Activated CD4-positive, alpha-beta T cell treated with anti-CD3 and anti-CD28 coated beads, Interleukin-2, amount 50 U/mL, for 24 hours (primary cell): ENCODE data around the gene SIDT2.
"Not testable (repeated sequence)": the region's sequence is repeated elsewhere in the genome, so short reads cannot be mapped to it uniquely, and the experiment has no call there.

ENCODE experiments used
- DNase-seq, 2 donors: peaks; one replicate each; pipeline ENCODE4 v3.0.0-alpha.2; 2020; ENCODE audit warnings: low read depth in 1 of 2, low spot score in 1 of 2

The SIDT2 gene

DNA sequence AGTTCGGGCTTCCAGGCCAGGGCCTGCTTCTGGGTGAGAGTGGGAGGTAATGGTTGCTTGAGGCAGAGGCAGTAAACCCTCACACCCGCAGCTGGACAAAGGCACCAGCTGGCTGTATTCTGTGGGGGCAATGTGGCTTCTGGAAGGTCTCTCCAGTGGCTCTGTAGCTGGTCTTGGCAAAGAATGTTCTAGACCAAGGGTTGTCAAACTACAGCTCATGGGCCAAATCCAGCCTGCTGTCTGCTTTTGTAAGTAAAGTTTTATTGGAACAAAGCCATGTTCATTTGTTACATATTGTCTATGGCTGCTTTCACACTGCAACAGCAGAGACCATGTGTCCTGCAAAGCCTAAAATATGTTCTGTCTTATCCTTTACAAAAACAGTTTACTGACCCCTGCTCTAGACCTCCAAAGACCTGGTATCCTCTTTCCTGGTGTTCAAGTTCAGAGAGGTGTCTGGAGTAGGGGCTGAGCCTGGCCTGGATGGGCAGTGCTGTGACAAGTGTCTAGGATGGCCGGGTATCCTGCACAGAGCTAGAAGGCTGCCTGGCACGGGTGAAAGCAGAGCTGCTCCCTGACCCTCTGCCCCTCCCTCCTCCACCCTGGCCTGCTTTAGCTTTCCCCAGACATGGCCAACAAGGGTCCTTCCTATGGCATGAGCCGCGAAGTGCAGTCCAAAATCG lies 24.0 kb downstream of the SIDT2 start:
- no peak for DNase-seq

DNA sequence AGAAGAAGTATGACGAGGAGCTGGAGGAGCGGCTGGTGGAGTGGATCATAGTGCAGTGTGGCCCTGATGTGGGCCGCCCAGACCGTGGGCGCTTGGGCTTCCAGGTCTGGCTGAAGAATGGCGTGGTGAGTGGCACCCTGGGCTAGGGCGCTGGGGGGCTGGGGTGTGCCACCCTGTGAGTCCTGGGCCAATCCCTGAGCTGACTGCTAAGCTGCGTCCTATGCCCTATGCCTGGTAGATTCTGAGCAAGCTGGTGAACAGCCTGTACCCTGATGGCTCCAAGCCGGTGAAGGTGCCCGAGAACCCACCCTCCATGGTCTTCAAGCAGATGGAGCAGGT lies 24.5 kb downstream of the SIDT2 start:
- DNase-seq = no peak

DNA sequence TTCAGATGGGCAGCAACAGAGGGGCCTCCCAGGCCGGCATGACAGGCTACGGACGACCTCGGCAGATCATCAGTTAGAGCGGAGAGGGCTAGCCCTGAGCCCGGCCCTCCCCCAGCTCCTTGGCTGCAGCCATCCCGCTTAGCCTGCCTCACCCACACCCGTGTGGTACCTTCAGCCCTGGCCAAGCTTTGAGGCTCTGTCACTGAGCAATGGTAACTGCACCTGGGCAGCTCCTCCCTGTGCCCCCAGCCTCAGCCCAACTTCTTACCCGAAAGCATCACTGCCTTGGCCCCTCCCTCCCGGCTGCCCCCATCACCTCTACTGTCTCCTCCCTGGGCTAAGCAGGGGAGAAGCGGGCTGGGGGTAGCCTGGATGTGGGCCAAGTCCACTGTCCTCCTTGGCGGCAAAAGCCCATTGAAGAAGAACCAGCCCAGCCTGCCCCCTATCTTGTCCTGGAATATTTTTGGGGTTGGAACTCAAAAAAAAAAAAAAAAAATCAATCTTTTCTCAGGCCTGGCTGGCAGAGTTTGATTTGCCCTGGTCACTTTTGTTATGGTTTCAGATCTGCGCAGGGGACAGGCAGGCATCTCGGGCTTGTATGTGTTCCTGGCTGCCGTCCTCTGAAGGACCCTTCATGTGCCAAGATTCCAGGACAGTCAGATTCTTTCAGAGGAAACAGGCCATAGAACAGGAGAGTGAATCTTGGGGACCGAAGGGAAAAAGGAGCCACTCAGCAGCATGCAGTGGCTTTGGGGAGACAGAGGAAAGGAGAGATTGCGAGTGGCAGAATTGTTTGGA lies 25.9 kb downstream of the SIDT2 start:
- DNase-seq = no peak

DNA sequence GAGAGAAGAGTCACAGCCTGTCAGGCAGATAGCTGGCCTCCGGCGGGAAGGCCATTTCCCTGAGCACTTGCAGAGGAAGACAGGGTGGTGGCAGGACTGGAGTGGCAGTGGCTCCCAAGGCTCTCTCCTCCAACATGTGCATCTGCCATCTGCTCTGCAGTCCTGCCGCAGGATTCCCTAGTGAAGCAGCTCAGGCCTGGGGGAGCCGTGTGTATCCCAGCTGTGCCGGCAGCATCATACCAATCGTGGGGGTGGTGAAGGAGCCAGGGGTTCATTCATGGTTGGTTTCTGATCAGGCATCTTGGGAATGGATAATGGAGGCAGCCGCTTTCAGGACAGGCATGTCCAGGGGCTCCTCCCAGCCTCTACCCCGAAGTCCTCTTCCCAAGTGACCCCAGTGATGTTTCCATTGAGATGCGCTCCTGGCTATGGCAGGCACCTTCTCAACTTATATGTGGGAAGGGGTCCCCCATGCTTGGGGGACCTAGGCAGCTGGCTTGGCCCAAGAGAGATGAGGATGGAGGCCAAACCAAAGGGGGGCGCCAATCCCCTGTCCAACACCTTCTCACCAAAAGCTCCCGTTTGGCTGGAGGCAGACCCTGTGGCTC lies 26.8 kb downstream of the SIDT2 start:
- no peak for DNase-seq

DNA sequence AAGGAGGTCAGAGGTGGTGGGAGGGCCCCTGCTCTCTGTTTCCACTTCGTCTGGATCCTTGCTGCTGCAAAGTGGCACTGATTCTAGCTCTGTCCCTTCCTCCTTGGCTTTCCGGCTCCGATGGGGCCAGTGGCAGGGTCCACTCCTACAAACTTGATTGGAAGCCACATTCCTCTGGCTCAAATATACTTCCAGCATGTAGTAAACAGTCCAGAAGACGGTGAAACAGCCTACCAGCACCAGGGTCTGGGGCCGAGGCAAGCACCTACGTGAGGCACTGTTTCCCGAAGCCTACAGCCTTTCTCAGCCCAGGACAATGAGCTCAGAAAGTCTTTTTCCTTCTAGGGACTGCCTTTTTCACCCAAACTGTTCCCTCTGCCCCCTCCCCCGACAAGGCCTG lies 27.6 kb downstream of the SIDT2 start:
- DNase-seq = not testable (repeated sequence)

DNA sequence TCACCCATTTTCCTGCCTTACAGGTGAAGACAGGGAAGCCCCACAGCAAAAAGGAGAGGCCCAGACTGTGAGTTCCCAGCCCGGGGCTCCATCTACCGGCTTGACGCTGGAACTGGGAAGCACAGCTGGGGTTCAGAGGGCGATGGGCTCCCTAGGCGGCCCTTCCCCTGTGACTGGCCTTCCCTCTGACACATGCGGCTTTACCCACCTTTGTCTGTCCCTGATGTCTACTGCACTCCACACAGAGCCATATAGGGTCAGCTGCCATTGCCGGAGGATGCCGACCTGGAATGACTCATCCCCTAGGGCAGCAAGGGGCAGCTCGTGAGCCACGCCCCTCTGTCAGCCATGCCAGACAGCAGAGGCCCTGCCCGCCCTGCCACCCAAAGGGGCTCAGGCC lies 28.3 kb downstream of the SIDT2 start:
- not testable (repeated sequence) for DNase-seq

DNA sequence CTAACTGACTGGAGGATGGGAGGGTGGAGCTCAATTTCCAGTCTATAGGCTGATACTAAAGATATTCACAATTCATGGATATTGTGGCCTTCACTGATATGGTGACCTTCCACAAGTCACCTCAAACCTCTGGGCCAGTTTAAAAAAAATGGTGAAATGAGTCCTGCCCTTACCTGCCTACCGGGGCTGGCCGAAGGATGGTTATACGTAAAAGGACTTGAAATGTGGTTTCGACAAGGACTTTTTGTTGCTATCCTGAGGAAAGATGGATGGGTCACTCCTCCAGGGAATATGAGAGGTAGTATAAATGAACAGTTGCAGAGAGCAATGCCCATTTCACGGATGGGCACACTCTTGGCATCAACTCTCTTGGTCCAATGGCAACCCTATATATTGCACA lies 28.9 kb downstream of the SIDT2 start:
- not testable (repeated sequence) for DNase-seq

DNA sequence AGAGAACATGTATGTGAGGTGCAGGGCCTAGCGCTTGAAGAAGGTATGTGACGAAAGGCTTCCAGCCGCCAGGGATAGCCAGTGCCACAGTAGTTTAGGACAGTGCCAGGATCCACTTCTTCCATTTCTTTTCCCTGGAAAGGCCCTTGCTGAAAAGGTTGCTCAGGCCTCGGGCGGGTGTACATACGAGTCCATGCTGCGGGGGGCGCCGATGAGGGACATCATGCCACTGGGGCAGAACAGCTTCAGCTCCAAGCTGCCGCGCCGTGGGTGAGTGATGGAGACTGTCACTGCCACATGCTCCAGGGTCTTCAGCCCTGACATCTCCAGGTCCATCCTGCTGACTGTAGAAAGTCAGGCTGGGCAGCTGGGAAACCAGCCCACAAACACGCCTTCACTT lies 30.2 kb downstream of the SIDT2 start:
- not testable (repeated sequence) for DNase-seq

DNA sequence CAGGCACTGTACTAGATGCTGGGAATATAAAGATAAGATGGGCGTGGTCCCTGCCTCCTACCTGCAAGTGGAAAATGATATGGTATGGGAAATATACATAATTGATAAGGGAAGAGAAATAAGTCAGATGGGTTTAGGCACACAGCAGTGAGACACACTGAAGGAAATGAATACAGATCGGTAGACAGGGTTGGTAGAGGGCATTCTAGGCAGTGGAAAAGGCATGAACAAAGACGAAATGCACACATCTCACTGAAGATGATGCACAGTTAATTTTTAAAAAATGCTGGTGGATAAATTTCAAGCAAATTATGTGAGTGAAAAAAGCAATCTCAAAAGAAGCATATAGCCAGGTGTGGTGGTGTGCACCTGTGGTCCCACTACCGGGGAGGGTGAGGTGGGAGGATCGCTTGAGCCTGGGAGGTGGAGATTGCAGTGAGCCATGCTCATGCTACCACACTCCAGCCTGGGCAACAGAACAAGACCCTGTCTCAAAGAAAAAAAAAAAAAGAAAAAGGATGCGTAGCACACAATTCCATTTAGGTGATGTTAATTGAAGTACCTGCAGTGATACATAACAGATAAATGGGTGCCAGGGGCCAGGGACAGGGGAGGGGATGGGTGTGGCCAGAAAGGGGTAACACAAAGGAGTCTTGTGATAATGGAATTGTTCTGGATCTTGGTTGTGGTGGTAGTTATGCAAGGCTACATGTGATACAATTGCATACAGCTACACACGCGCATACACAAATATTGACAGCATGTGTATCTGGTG lies 31.0 kb downstream of the SIDT2 start:
- DNase-seq = not testable (repeated sequence)

DNA sequence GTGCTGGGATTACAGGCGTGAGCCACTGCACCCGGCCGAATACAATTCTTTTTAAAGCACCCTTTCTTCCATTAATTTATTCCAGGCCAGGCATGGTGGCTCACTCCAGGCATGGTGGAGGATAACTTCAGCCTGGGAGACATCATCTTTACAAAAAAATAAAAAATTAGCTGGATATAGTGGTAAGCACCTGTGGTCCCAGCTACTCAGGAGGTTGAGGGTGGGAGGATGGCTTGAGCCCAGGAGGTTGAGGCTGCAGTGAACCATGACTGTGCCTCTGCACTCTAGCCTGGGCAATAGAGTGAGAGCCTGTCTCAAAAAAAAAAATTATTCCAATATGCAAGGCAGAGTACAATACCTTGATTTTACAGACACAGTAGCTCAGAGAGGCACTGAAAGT lies 32.1 kb downstream of the SIDT2 start:
- no peak for DNase-seq

DNA sequence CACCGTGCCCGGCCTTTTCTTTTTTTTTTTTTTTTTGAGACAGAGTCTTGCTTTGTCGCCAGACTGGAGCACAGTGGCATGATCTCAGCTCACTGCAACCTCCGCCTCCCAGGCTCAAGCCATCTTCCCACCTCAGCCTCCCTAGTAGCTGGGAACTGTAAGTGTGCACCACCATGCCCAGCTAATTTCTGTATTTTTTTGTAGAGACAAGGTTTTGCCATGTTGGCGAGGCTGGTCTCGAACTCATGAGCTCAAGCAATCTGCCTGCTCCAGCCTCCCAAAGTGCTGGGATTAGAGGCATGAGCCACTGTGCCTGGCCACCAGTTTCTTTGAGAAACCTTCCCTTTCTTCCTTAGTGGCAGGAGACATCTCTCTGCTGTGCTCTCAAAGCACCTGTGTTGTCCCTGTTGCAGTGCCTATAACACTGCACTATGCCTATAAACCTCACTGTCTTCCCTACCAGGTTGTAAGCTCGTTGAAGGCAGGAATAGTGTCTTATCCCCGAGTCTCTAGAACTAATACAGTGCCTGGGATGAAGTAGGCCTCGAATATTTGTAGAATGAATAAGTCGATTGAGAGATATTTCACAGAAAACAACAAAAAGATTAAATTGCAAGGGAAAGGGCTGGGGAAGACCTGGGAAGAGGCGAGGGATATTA lies 34.3 kb downstream of the SIDT2 start:
- no peak for DNase-seq

DNA sequence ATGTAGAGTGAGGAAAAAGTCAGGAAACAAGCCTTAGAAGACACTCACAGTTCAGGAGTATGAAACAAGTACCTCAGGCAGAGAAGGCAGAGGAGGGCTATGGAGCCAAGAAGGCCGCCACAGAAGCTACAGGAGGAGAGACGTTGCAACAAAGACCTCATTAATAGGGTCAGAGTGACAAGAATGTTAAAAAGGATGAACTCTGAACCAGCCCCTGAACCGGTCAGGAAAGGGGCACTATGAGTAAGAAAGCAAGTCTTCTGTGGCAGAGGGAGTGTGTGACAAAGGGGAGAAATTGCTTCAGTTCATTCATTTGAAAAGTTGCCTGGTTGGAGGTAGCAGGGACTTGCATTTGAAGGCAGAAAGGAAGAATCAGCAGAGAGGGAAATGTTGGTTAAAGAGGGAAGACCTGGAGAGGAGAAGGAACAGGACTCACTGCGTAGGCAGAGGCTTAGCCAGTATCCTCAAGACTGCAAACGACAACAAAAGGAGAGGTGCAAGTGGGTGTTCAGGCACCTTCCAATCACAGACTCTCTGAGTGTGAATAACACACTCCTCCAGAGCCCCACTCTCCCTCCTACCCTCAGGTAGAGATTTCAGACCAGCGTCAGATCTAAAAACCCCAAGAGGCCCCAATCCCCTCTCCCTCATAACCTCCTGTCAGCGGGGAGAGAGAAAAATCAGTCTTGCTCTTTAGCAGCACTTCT lies 36.0 kb downstream of the SIDT2 start:
- no peak for DNase-seq

DNA sequence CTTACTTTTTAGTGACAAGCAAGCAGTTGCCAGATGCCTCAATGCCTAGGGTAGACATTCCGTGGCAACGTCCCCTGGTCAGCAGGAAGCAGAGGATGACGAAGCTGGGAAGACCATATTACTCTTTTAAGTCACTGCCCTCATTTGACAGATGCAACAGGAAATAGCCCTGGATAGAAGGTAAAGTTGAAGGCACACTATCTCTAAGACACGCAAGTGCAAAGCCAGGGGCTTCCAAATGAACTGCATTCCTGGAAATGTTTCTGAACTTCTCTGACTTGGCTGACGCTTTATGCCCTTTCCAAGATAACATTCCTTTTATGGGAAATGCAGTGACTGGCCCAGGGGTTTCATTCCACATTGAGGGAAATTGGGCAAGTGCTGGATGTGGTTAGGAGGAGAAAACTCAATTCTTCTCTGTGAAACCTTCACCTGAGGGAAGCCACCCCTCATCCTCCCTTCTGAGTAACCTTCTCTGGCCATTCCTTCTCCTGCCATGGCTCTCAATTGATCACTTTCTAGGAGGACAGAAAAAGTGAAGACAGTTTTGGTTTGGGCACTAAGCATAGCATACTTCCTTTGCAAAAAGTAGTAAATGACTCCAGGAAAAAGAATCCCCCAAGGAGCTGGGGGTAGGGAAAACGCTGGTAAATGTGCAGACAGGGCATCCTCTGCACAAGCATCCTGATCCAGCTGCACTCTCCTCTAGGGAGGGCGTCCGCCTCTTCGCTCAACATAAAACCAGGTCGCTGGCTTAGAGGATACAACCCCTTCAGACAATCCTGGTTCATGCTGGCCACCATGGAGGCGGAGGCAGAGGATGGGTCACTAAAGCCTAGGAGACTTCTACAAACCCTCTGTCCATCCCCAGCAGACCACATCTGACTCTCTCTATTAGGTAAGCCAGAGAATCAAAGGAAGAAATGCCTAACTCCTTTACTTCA lies 38.9 kb downstream of the SIDT2 start:
- no peak for DNase-seq

DNA sequence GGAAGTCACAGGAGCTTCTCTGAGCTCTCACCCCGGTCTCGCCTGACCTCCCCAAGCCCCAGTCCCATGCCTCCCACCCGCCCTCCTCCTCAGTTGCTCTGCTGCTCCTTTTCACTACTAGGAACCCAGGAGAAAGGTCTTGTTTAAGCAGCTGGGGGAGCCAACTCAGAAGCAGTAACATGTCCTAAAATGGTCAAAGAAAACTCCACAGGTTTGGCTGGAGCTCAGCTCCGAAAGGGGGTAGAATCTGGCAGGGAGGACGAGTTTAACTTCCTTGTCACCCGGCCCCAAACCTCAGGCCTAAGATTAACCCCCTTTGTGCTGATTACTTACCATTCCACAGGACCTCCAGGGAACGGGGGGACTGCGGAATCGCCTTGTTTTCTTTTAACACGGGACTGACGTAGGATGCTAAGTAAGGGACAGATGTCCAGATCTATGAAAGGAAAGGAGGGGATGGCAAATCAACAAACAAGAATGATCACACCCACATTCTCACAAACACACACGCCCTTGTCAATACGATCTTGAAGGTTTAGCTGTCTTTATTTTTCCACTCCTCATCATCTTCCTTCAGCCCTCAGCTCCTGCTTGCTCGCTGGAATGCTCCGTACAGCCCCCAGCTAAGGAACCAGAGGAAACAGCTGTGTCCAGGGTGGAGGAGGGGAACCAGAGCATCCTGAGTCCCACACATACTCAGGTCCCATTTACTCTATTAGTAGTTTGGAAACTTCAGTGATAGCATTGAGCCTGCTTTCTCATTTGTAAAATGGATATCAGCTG lies 39.8 kb downstream of the SIDT2 start:
- no peak for DNase-seq

DNA sequence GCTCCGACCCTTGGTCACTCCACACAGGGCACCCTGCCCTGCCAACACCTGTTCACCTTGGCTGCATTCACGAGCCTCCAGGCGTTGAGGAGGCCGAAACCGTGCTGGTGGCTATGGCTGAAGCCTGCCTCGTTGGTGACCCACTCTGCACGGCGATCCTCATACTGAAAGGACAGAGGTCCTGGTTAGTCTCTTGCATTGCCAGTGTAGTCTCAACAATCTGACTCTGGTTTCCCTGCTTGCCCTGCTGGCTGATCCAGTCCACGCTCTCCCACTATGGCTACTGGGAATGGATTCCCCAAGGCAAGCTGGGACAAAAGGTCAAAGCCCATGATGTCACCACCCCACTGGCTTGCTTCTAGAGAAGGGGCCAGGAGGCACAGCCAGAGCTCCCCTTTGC lies 40.5 kb downstream of the SIDT2 start:
- DNase-seq = no peak

DNA sequence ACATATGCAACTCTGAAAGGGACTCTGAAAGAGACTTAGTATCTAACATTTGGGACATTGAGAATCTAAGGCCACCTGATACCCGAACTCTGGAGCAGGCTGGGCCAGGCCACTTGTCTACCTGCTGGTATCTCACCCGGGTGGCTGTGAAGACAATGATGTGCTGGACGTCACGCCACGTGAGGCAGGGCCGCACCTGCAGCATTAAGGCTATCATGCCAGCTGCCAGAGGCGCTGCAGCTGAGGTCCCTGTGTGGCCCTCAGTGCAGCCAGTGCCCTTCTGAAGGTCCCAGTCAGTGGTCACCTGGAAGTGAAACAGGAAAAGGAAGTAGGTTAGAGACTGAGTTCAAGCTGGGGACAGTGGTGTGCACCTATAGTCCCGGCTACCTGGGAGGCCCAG lies 40.9 kb downstream of the SIDT2 start:
- no peak for DNase-seq

DNA sequence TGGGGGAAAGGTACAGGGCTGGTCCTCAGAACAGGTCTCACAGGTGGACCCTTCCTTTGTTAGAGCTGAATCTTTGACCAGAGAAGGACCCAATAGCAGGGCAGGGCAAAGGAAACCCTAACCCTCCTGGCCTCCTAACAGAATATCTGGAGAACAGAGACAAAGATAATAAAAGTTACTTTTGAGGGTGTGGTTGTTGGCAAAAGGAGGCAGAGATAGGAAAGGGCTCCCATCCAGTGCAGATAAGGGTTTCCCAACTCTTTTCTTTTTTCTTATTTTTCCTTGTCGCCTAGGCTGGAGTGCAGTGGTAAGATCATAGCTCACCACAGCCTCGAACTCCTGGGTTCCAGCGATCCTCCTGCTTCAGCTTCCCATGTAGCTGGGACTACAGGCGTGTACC lies 41.5 kb downstream of the SIDT2 start:
- DNase-seq = no peak

DNA sequence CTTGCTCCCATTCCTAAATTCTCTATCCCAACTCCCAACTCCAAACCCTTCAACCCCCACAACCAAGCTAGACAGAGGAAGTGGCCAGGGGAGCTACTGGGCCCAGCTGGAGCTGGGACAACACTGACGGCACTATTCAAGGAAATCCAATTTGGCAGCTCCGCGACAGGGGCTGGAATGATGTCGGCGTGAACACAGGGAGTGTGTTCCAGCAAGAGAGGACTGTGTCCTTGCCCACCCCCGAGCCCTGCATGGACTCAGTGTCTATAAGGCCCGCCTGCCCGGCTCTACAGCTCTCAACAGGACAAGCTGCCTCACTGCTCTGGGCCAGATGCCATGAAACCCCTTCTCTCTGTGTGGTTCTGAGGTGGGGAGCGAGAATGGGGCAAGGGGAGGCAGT lies 42.0 kb downstream of the SIDT2 start:
- DNase-seq = no peak
